OCI-LY7 (cell line): Measurements from ENCODE around the gene CFAP97D2. TPM values are rescaled to one million over a fixed set of nuclear protein-coding genes. Genes with fewer than 3 reads are reported as not detected.

Source experiments
- BruUV-seq: library from RNA; stranded (reverse); fragments of 400-500 nt; replicated peaks from 2 replicates; lab custom pipeline; 2021; lab: Mats Ljungman, UMichigan
- CTCF ChIA-PET: fragments of 300-600 bp; sonication (Branson Sonifier 250); formaldehyde crosslinking; loops from one replicate; lab custom pipeline; 2022; ENCODE audit warnings: antibody characterized with exemption; ENCODE audit not compliant: unreplicated experiment; lab: Charles Lee
- POLR2A ChIA-PET: fragments of 300-600 bp; sonication (Branson Sonifier 250); formaldehyde crosslinking; loops from one replicate; lab custom pipeline; 2022; ENCODE audit warnings: antibody characterized with exemption; lab: Charles Lee
- DNase-seq: peaks from one replicate; pipeline ENCODE4 v3.0.0-alpha.2; 2015; ENCODE audit warnings: low spot score
- H2AFZ ChIP-seq: fragments of 200-600 bp; sonication (generic), shearing (Covaris generic); 2 replicates; pipeline ENCODE4 v1.6.1; 2014; ENCODE audit warnings: mild to moderate bottlenecking, antibody characterized with exemption, low read length, moderate library complexity
- H3K27ac ChIP-seq: fragments of 200-600 bp; sonication (generic); 2 replicates; pipeline ENCODE4 v1.5.1; 2014; ENCODE audit warnings: mixed run types, low read depth, mild to moderate bottlenecking, moderate library complexity, low read length, inconsistent platforms; ENCODE audit not compliant: poor library complexity, severe bottlenecking
- H3K36me3 ChIP-seq: fragments of 200-600 bp; sonication (generic); 2 replicates; pipeline ENCODE4 v1.6.1; 2014; ENCODE audit warnings: mild to moderate bottlenecking, antibody characterized with exemption, low read length, moderate library complexity, mixed read lengths; ENCODE audit not compliant: insufficient read depth
- H3K4me1 ChIP-seq: fragments of 200-600 bp; sonication (generic); 2 replicates; pipeline ENCODE4 v1.5.1; 2014; ENCODE audit warnings: mild to moderate bottlenecking, low read length; ENCODE audit not compliant: insufficient read depth, poor library complexity, severe bottlenecking
- H3K4me2 ChIP-seq: fragments of 200-600 bp; sonication (generic); 2 replicates; pipeline ENCODE4 v1.6.1; 2014; ENCODE audit warnings: mild to moderate bottlenecking, low read length
- H3K4me3 ChIP-seq: fragments of 200-600 bp; sonication (generic); 2 replicates; pipeline ENCODE4 v1.5.1; 2014; ENCODE audit warnings: mild to moderate bottlenecking, low read depth, low read length; ENCODE audit not compliant: poor library complexity, severe bottlenecking
- H3K79me2 ChIP-seq: fragments of 200-600 bp; sonication (generic); 2 replicates; pipeline ENCODE4 v1.6.1; 2016; ENCODE audit warnings: low read depth, mild to moderate bottlenecking, low read length, moderate library complexity, mixed read lengths; ENCODE audit not compliant: insufficient read depth
- H3K9me2 ChIP-seq: fragments of 200-600 bp; sonication (generic); 2 replicates; pipeline ENCODE4 v1.6.1; 2016; ENCODE audit warnings: mild to moderate bottlenecking, low read length, mixed read lengths; ENCODE audit not compliant: insufficient read depth
- H3K9me3 ChIP-seq: fragments of 200-600 bp; sonication (generic); 2 replicates; pipeline ENCODE4 v1.6.1; 2014; ENCODE audit warnings: mild to moderate bottlenecking, mixed run types, low read length, mixed read lengths
- H4K20me1 ChIP-seq: fragments of 200-600 bp; sonication (generic); 2 replicates; pipeline ENCODE4 v1.6.1; 2014; ENCODE audit warnings: mild to moderate bottlenecking, antibody characterized with exemption, low read length, moderate library complexity, mixed read lengths; ENCODE audit not compliant: insufficient read depth
- CTCF ChIP-seq: fragments of 200-600 bp; sonication (generic); conservative IDR thresholded peaks from 2 replicates; pipeline ENCODE4 v1.5.1; 2014; ENCODE audit warnings: mild to moderate bottlenecking, antibody characterized with exemption, low read length, moderate library complexity, mixed read lengths
- EZH2phosphoT487 ChIP-seq: fragments of 200-600 bp; sonication (generic); IDR thresholded peaks from 2 replicates; pipeline ENCODE4 v1.6.1; 2018; ENCODE audit warnings: low read depth, borderline replicate concordance, mild to moderate bottlenecking, mixed run types, antibody characterized with exemption, low read length, moderate library complexity, mixed read lengths
- intact Hi-C: fragments of 100-400 bp; cut with micrococcal nuclease; formaldehyde crosslinking; loops from one replicate; pipeline ENCODE4 v1.10.0; 2022; ENCODE audit not compliant: unreplicated experiment
- total RNA-seq, 2 experiments: library from RNA; depleted of rRNA in 1 of 2; stranded (reverse); fragments of >200 nt in 1 of 2; shearing (Covaris generic) in 1 of 2; gene quantifications; 2 replicates each; pipeline ENCODE4 v1.2.3, GENCODE V29; 2014 to 2022

The CFAP97D2 gene
- total RNA-seq, 2 experiments from 2014 or later, result not detected

GRCh38 chr13:114134111-114134943, 44.7 kb upstream of the CFAP97D2 start:
- Histone ChIP-seq H3K27ac (no peak overlapping the region), H3K9me2 (no peaks in the 10 kb centered on the region), H4K20me1 (peaks cover 6% of the 10 kb centered on the region; the same call in 1 of the 2 replicates), H3K4me1 (peaks cover 27% of the 10 kb centered on the region), H3K79me2 (no peaks in the 10 kb centered on the region), H3K36me3 (no peaks in the 10 kb centered on the region), H3K4me3 (no peak overlapping the region), H3K4me2 (no peak overlapping the region), H3K9me3 (no peaks in the 10 kb centered on the region), H2AFZ (no peak overlapping the region)
- CTCF ChIA-PET, result no interaction called here
- BruUV-seq, result no TSS peak
- intact Hi-C loops, result no loop called here
- no peak for TF ChIP-seq EZH2phosphoT487
- no peak for TF ChIP-seq CTCF
- DNase-seq, result no peak
- POLR2A ChIA-PET, result no interaction called here

GRCh38 chr13:114134944-114135610, 44.0 kb upstream of the CFAP97D2 start:
- intact Hi-C loops, result no loop called here
- H3K4me1 ChIP-seq, result peaks cover 19% of the 10 kb centered on the region
- no peaks in the 10 kb centered on the region for H4K20me1 ChIP-seq
- no peak overlapping the region for H2AFZ ChIP-seq
- POLR2A ChIA-PET, result no interaction called here
- no peaks in the 10 kb centered on the region for H3K36me3 ChIP-seq
- no peaks in the 10 kb centered on the region for H3K9me3 ChIP-seq
- H3K27ac ChIP-seq, result no peak overlapping the region
- DNase-seq, result no peak
- TF ChIP-seq CTCF (no peak), EZH2phosphoT487 (no peak)
- no peak overlapping the region for H3K4me2 ChIP-seq
- no TSS peak for BruUV-seq
- CTCF ChIA-PET, result interaction anchor here (0.6 kb wide), 1 partner anchor 95 kb away, joined by 3 read pairs; no protein-coding TSS in a partner anchor
- no peak overlapping the region for H3K4me3 ChIP-seq
- no peaks in the 10 kb centered on the region for H3K9me2 ChIP-seq
- no peaks in the 10 kb centered on the region for H3K79me2 ChIP-seq

GRCh38 chr13:114135731-114136171, 43.3 kb upstream of the CFAP97D2 start:
- ChIA-PET POLR2A (no interaction called here), CTCF (no interaction called here)
- intact Hi-C loops, result no loop called here
- no peak for DNase-seq
- peaks cover 12% of the 10 kb centered on the region for H3K4me1 ChIP-seq
- TF ChIP-seq EZH2phosphoT487, result no peak
- no peak for TF ChIP-seq CTCF
- no peak overlapping the region for H3K4me3 ChIP-seq
- no peak overlapping the region for H2AFZ ChIP-seq
- no peaks in the 10 kb centered on the region for H3K9me2 ChIP-seq
- H3K27ac ChIP-seq, result no peak overlapping the region
- H4K20me1 ChIP-seq, result no peaks in the 10 kb centered on the region
- H3K4me2 ChIP-seq, result no peak overlapping the region
- no TSS peak for BruUV-seq
- no peaks in the 10 kb centered on the region for H3K79me2 ChIP-seq
- H3K36me3 ChIP-seq, result no peaks in the 10 kb centered on the region
- no peaks in the 10 kb centered on the region for H3K9me3 ChIP-seq
